Sigmoid colon (tissue), 7 donors: ENCODE data around the gene DCANP1. TPM values are rescaled to one million over a fixed set of nuclear protein-coding genes. Genes with fewer than 3 reads are reported as not detected.
A peak's percentile ranks its signal among the peaks of the same experiment; 100 is the strongest.

Experiments
- DNase-seq: peaks from one replicate; pipeline ENCODE4 v3.0.0-alpha.2; 2019
- H3K27ac ChIP-seq, 4 donors: fragments of 200-600 bp; sonication (generic); one replicate each; pipeline ENCODE4 v1.5.1; 2016 to 2019; ENCODE audit warnings: mild to moderate bottlenecking in 1 of 4
- H3K27me3 ChIP-seq, 3 donors: fragments of 200-600 bp; sonication (generic); one replicate each; pipeline ENCODE4 v1.5.1; 2019; ENCODE audit warnings: mild to moderate bottlenecking in 1 of 3
- H3K36me3 ChIP-seq, 4 donors: fragments of 200-600 bp; sonication (generic); one replicate each; pipeline ENCODE4 v1.5.1; 2016 to 2019
- H3K4me1 ChIP-seq, 4 donors: fragments of 200-600 bp; sonication (generic); one replicate each; pipeline ENCODE4 v1.5.1; 2017 to 2019
- H3K4me3 ChIP-seq, 4 donors: fragments of 200-600 bp; sonication (generic); one replicate each; pipeline ENCODE4 v1.5.1; 2017 to 2019; ENCODE audit warnings: mild to moderate bottlenecking in 2 of 4, moderate library complexity in 1 of 4
- H3K9me3 ChIP-seq, 4 donors: fragments of 200-600 bp in 3 of 4; sonication (generic) in 3 of 4; one replicate each; pipeline versions ENCODE4 v1.5.1 to v1.6.1; 2013 to 2019
- EP300 ChIP-seq, 4 donors: sonication (generic); formaldehyde crosslinking; IDR thresholded peaks; one replicate each; pipeline ENCODE4 v1.6.1; 2017; ENCODE audit warnings: antibody characterized with exemption in 4 of 4
- POLR2A ChIP-seq, 2 donors: fragments of 450-650 bp; IDR thresholded peaks; one replicate each; pipeline ENCODE4 v1.6.1; 2016; ENCODE audit warnings: antibody characterized with exemption in 2 of 2, mild to moderate bottlenecking in 2 of 2, moderate library complexity in 2 of 2
- POLR2AphosphoS5 ChIP-seq, 4 donors: sonication (generic); formaldehyde crosslinking; IDR thresholded peaks; one replicate each; pipeline ENCODE4 v1.6.1; 2017; ENCODE audit warnings: antibody characterized with exemption in 4 of 4
- WGBS, 2 donors: extraction: QIAGEN DNeasy Blood & Tissue Kit; methylation state at CpG; one replicate each; pipeline ENCODE4 v1.1.7; 2013; 5-methylcytosine and 5-hydroxymethylcytosine counted together
- intact Hi-C: fragments of 100-400 bp; cut with DNase I; formaldehyde crosslinking; loops from one replicate; pipeline ENCODE4 v1.15.1; 2023
- polyA plus RNA-seq, 3 donors: library from polyadenylated mRNA; stranded (reverse); fragments of 200-250 nt; gene quantifications; one replicate each; pipeline ENCODE4 v1.2.3, GENCODE V29; 2013
- total RNA-seq, 4 donors: library from RNA; depleted of rRNA; stranded (reverse); fragments of >200 nt; gene quantifications; one replicate each; pipeline ENCODE4 v1.1.0, GENCODE V29; 2016
- TF ChIP-seq, protein P1 (sequence below), 4 experiments: fragments of 450-650 bp in 3 of 4; fragments of 200-600 bp in 1 of 4; IDR thresholded peaks; one replicate each; pipeline ENCODE4 v1.5.1; 2016 to 2019; ENCODE audit warnings: antibody characterized with exemption in 4 of 4, mild to moderate bottlenecking in 3 of 4, moderate library complexity in 2 of 4
- donor health status: healthy with polysubstance abuse.
- donor health status: Bipolar disorder and iron deficiency.
- donor health status: healthy.

Gene DCANP1
- total and polyA plus RNA-seq, 7 donors = 0.13 to 0.46 TPM; not detected in 5

DNA sequence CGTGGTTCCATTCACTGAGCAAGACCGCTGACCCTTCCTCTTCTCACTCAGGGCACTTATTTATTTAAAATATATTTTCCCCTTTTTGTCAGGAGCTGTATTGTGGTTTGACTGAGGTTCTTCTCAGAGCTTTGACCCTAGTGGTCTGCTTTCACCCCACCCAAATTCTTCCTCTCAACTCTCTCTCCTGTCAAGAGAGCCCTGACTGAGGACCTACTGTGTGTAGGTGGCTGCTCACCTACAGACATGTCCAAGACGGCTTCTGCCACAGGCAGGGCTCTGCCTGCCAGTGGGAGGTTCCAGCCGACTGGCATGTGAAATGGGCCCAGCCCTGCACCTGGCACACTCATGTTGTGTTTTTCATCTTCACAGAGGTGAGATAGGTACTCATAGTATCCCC is 5.2 kb downstream of the DCANP1 start:
- no peaks in the 10 kb centered on the region for H3K9me3 ChIP-seq
- DNase-seq = peak; percentile 39
- TF ChIP-seq POLR2AphosphoS5 (IDR thresholded peaks at IDR 0.05) = no peak
- TF ChIP-seq, protein P1, sequence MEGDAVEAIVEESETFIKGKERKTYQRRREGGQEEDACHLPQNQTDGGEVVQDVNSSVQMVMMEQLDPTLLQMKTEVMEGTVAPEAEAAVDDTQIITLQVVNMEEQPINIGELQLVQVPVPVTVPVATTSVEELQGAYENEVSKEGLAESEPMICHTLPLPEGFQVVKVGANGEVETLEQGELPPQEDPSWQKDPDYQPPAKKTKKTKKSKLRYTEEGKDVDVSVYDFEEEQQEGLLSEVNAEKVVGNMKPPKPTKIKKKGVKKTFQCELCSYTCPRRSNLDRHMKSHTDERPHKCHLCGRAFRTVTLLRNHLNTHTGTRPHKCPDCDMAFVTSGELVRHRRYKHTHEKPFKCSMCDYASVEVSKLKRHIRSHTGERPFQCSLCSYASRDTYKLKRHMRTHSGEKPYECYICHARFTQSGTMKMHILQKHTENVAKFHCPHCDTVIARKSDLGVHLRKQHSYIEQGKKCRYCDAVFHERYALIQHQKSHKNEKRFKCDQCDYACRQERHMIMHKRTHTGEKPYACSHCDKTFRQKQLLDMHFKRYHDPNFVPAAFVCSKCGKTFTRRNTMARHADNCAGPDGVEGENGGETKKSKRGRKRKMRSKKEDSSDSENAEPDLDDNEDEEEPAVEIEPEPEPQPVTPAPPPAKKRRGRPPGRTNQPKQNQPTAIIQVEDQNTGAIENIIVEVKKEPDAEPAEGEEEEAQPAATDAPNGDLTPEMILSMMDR (IDR thresholded peaks at IDR 0.05) = no peak
- no peak for TF ChIP-seq POLR2A (IDR thresholded peaks at IDR 0.05)
- no peak for TF ChIP-seq EP300 (IDR thresholded peaks at IDR 0.05)
- H3K36me3 ChIP-seq = no peaks in the 10 kb centered on the region
- no peak overlapping the region for H3K4me3 ChIP-seq
- no peaks in the 10 kb centered on the region for H3K27me3 ChIP-seq
- peaks cover 0 to 33% (median 25%) of the 10 kb centered on the region in 4 donors for H3K4me1 ChIP-seq
- no peak overlapping the region for H3K27ac ChIP-seq
- 73 to 85% methylated on average over 4 of the region's 4 CpGs for WGBS, 2 donors
- intact Hi-C loops = no loop called here

DNA sequence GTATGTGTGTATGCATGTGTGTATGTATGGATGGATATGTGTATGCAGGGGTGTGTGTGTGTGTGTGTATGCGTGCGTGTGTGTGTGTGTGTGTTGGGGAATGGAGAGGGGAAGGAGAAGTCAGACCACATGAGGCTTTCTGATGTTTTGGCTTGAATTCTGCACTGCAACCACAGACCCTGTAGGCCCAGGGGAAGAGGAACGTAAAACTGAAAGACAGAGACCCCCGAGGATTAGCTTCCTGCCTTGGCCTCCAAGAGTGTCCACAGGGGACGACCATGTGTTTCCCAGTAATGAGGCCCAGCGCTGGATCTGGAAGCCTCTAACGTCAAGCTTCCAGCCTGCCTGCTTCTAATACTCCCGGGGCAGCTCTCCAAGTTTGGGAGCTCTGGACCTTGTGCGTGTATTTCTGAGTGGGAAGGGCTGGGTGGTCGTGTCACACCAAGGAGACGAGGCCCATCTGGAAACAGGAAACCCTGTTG is 5.8 kb downstream of the DCANP1 start:
- peaks cover 0 to 33% (median 25%) of the 10 kb centered on the region in 4 donors for H3K4me1 ChIP-seq
- intact Hi-C loops = no loop called here
- TF ChIP-seq, protein P1 (IDR thresholded peaks at IDR 0.05) = no peak
- peak in 1 of 4 donors; percentile 43 for TF ChIP-seq POLR2AphosphoS5 (IDR thresholded peaks at IDR 0.05)
- DNase-seq = peak; percentile 63
- H3K36me3 ChIP-seq = no peaks in the 10 kb centered on the region
- no peak overlapping the region for H3K27ac ChIP-seq
- no peak overlapping the region for H3K4me3 ChIP-seq
- H3K9me3 ChIP-seq = no peaks in the 10 kb centered on the region
- no peaks in the 10 kb centered on the region for H3K27me3 ChIP-seq
- 38 to 77% methylated on average over 11 of the region's 11 CpGs for WGBS, 2 donors

DNA sequence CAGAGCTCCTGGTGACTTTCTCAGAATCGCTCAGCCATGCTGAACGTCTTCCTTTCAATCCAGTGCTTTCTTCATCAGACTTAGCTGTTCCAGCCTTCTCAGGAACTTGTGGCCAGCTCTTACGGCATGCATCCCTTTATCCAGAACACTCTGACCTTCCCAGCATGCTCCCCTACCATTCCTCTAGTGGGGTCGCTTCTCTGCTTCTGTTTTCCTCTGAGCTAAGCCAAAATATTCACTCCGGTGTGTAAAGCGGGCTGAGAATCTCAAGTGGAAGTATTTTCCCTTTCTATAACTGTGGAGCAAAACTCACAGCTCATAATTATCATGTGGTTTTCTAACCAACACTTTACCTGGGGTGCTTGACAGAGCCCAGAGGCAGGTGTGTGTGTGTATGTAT is 6.2 kb downstream of the DCANP1 start:
- H3K9me3 ChIP-seq = no peaks in the 10 kb centered on the region

DNA sequence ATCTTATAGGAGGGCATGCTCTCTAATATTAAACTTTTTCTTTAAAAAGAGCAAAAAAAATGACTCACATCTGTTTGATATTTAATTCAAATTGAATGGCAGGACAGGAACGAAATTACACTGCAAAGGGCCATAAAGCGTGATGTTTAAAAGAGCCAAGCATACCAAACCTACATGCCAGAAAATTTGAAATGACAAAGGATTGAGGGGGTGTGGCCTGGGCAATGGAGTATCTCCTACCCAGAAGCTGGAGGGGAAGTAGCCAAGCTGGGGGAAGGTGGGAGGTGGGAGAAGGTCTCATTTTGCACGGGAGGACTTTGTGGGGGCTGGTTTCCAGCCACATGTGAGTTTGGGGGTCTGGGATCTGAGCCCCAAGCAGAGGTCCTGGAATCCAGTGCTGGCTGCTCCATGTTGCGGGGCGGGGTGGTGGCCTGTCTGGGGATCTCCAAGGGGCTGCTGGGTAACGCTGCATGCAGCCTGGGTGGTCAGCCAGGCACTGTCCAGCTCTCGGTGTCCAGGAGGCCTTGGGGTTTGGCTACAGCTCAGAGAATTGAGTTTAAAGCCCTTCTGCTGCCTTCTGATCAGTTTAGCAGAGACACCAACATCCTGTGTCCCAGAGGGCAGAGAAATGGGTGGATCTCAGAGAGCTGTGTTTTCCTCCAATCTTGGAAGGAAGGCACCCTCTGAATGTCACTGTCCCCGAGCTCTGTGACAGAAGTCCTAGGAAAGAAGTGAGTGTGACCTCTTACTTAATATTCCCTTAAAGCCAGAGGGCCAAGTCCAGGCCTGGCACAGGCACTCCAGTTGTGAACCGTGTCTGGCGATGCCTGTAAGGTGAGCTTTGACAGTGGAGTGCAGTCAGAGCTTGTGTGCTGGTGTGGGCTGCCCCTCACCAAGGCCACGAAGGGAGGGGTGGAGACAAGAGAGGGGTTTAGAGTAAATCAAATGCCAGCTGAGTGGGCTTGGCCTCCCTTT is 7.6 kb downstream of the DCANP1 start:
- H3K36me3 ChIP-seq = no peaks in the 10 kb centered on the region
- intact Hi-C loops = no loop called here
- peaks cover 0 to 38% (median 29%) of the 10 kb centered on the region in 4 donors for H3K4me1 ChIP-seq
- no peak overlapping the region for H3K4me3 ChIP-seq
- H3K9me3 ChIP-seq = no peaks in the 10 kb centered on the region
- TF ChIP-seq EP300 (IDR thresholded peaks at IDR 0.05) (no peak), POLR2A (IDR thresholded peaks at IDR 0.05) (no peak), POLR2AphosphoS5 (IDR thresholded peaks at IDR 0.05) (no peak)
- TF ChIP-seq, protein P1 (IDR thresholded peaks at IDR 0.05) = no peak
- no peaks in the 10 kb centered on the region for H3K27me3 ChIP-seq
- peak; percentile 35 for DNase-seq
- 75 to 78% methylated on average over 11 of the region's 11 CpGs for WGBS, 2 donors
- H3K27ac ChIP-seq = no peak overlapping the region

More for the DNA sequence above, 6.2 kb downstream of the DCANP1 start:
- H3K27ac ChIP-seq = no peak overlapping the region
- DNase-seq = peak; percentile 11
- no peaks in the 10 kb centered on the region for H3K27me3 ChIP-seq
- H3K4me1 ChIP-seq = peaks cover 0 to 33% (median 25%) of the 10 kb centered on the region in 4 donors
- WGBS, 2 donors = 65 to 87% methylated on average over 6 of the region's 6 CpGs
- H3K4me3 ChIP-seq = no peak overlapping the region
- TF ChIP-seq EP300 (IDR thresholded peaks at IDR 0.05) (no peak), POLR2A (IDR thresholded peaks at IDR 0.05) (no peak), POLR2AphosphoS5 (IDR thresholded peaks at IDR 0.05) (no peak)
- TF ChIP-seq, protein P1 (IDR thresholded peaks at IDR 0.05) = no peak
- no peaks in the 10 kb centered on the region for H3K36me3 ChIP-seq
- intact Hi-C loops = no loop called here
